GM12878 (cell line): ENCODE measurements around the gene IL13RA2.

Experiments
- EZH2 ChIP-seq: IDR thresholded peaks from 2 replicates; pipeline ENCODE4 v1.6.1; 2012; ENCODE audit warnings: low read depth, mild to moderate bottlenecking, control low read depth, inconsistent platforms, low read length, borderline replicate concordance; ENCODE audit not compliant: control insufficient read depth
- POLR2AphosphoS5 ChIP-seq: IDR thresholded peaks from 2 replicates; pipeline ENCODE4 v1.6.1; 2011; ENCODE audit warnings: mild to moderate bottlenecking, low read length, inconsistent platforms
- PRDM15 ChIP-seq: fragments of 450-650 bp; formaldehyde crosslinking; IDR thresholded peaks from 2 replicates; pipeline ENCODE4 v1.4.0; 2020; ENCODE audit warnings: mild to moderate bottlenecking, moderate library complexity
- SIX5 ChIP-seq: IDR thresholded peaks from 2 replicates; pipeline ENCODE4 v1.6.1; 2011; ENCODE audit warnings: mild to moderate bottlenecking, low read depth, low read length, moderate library complexity; ENCODE audit not compliant: severe bottlenecking
- SRF ChIP-seq, 2 experiments: IDR thresholded peaks; 2 replicates each; pipeline ENCODE4 v1.6.1; 2011; ENCODE audit warnings: low read depth in 2 of 2, low read length in 2 of 2, mild to moderate bottlenecking in 1 of 2, moderate library complexity in 1 of 2
- ZNF24 ChIP-seq: fragments of 450-650 bp; IDR thresholded peaks from 2 replicates; pipeline ENCODE4 v1.6.1; 2017; ENCODE audit warnings: antibody characterized with exemption, mild to moderate bottlenecking
- TF ChIP-seq, protein P1 (sequence below), 3 experiments: IDR thresholded peaks in 2 of 3; conservative IDR thresholded peaks in 1 of 3; 2 replicates each; pipeline ENCODE4 v1.5.1; 2011; ENCODE audit warnings: low read depth in 3 of 3, low read length in 3 of 3, mild to moderate bottlenecking in 3 of 3, control low read depth in 2 of 3, moderate library complexity in 2 of 3, inconsistent platforms in 1 of 3, mixed read lengths in 1 of 3; ENCODE audit not compliant: control insufficient read depth in 2 of 3, insufficient read depth in 1 of 3; ENCODE audit errors: extremely low read depth in 1 of 3
- TF ChIP-seq, protein P2 (sequence below): fragments of 450-650 bp; conservative IDR thresholded peaks from 2 replicates; pipeline ENCODE4 v1.6.1; 2017; ENCODE audit warnings: mild to moderate bottlenecking, moderate library complexity

DNA sequence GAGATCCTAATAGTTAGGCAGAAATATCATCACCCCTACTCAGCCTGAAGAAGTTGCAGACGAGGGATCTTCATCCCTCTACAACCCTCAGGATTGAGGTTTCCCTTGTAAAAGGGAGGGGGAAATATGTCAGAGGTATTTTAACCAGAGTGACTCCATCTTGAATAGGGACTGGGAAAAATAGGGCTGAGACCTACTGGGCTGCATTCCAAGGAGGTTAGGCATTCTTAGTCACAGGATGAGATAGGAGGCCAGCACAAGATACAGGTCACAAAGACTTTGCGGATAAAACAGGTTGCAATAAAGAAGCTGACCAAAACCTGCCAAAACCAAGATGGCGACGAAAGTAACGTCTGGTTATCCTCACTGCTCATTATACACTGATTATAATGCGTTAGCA lies 17.5 kb downstream of the IL13RA2 start:
- TF ChIP-seq EZH2 (no peak), POLR2AphosphoS5 (no peak), ZNF24 (no peak), SIX5 (no peak), PRDM15 (CRISPR knock-in tag) (no peak), SRF (IDR thresholded peaks at IDR 0.05; ENCODE audit: low read depth in 2 of 2, low read length in 2 of 2) (no peak)
- TF ChIP-seq, protein P1, sequence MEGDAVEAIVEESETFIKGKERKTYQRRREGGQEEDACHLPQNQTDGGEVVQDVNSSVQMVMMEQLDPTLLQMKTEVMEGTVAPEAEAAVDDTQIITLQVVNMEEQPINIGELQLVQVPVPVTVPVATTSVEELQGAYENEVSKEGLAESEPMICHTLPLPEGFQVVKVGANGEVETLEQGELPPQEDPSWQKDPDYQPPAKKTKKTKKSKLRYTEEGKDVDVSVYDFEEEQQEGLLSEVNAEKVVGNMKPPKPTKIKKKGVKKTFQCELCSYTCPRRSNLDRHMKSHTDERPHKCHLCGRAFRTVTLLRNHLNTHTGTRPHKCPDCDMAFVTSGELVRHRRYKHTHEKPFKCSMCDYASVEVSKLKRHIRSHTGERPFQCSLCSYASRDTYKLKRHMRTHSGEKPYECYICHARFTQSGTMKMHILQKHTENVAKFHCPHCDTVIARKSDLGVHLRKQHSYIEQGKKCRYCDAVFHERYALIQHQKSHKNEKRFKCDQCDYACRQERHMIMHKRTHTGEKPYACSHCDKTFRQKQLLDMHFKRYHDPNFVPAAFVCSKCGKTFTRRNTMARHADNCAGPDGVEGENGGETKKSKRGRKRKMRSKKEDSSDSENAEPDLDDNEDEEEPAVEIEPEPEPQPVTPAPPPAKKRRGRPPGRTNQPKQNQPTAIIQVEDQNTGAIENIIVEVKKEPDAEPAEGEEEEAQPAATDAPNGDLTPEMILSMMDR (IDR thresholded peaks at IDR 0.05 in 2 of 3, conservative IDR thresholded peaks at IDR 0.05 in 1 of 3; ENCODE audit: control insufficient read depth in 2 of 3, extremely low read depth in 1 of 3, insufficient read depth in 1 of 3, low read depth in 3 of 3, low read length in 3 of 3): no peak
- TF ChIP-seq, protein P2, sequence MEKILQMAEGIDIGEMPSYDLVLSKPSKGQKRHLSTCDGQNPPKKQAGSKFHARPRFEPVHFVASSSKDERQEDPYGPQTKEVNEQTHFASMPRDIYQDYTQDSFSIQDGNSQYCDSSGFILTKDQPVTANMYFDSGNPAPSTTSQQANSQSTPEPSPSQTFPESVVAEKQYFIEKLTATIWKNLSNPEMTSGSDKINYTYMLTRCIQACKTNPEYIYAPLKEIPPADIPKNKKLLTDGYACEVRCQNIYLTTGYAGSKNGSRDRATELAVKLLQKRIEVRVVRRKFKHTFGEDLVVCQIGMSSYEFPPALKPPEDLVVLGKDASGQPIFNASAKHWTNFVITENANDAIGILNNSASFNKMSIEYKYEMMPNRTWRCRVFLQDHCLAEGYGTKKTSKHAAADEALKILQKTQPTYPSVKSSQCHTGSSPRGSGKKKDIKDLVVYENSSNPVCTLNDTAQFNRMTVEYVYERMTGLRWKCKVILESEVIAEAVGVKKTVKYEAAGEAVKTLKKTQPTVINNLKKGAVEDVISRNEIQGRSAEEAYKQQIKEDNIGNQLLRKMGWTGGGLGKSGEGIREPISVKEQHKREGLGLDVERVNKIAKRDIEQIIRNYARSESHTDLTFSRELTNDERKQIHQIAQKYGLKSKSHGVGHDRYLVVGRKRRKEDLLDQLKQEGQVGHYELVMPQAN: no peak
